A549 (cell line): ENCODE measurements around the gene CCSER1.

Experiments used
- CEBPB ChIP-seq, 2 experiments: fragments of >200 bp in 1 of 2; sonication (Bioruptor Twin) in 1 of 2; formaldehyde crosslinking in 1 of 2; IDR thresholded peaks; 2 replicates each; pipeline ENCODE4 v1.6.1; 2012 to 2016
- JUNB ChIP-seq: fragments of >200 bp; sonication (Bioruptor Twin); formaldehyde crosslinking; IDR thresholded peaks from 2 replicates; pipeline ENCODE4 v1.6.1; 2016
- MYC ChIP-seq: IDR thresholded peaks from 2 replicates; pipeline ENCODE4 v1.6.1; 2012; ENCODE audit warnings: mild to moderate bottlenecking, inconsistent platforms, low read length, improper control_type of control experiment, borderline replicate concordance
- POLR2A ChIP-seq: IDR thresholded peaks from 2 replicates; pipeline ENCODE4 v1.6.1; 2012; ENCODE audit warnings: mild to moderate bottlenecking, low read length
- RAD21 ChIP-seq, 2 experiments: fragments of >200 bp in 1 of 2; sonication (Bioruptor Twin) in 1 of 2; formaldehyde crosslinking in 1 of 2; IDR thresholded peaks in 1 of 2; conservative IDR thresholded peaks in 1 of 2; 2 replicates in 1 of 2; 3 replicates in 1 of 2; pipeline ENCODE4 v1.6.1; 2012 to 2018; ENCODE audit warnings: inconsistent platforms in 1 of 2
- RFX5 ChIP-seq: fragments of 450-650 bp; IDR thresholded peaks from 2 replicates; pipeline ENCODE4 v1.7.1; 2014; ENCODE audit warnings: antibody characterized with exemption, mild to moderate bottlenecking, moderate library complexity
- TF ChIP-seq, protein P1 (sequence below): fragments of >200 bp; sonication (Bioruptor Twin); formaldehyde crosslinking; IDR thresholded peaks from 3 replicates; pipeline ENCODE4 v1.5.1; 2016

DNA sequence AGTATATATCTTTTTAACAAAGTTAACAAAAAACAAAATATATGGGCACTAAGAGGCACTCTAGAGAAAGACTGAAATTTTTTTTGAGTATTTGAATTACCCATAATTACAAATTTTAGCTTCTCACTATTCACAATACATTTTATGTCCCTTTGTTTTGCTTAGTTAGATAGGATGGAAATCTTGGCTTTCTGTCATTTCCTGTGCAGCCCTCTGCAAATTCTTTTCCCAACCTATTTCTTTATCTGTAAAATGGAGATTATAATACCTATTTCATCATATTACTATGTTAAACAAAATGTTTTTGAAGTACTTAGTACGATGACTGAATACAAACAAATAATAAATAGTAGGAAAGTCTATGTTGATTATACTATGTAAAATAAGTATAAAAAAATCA lies 710.0 kb downstream of the CCSER1 start:
- TF ChIP-seq, protein P1, sequence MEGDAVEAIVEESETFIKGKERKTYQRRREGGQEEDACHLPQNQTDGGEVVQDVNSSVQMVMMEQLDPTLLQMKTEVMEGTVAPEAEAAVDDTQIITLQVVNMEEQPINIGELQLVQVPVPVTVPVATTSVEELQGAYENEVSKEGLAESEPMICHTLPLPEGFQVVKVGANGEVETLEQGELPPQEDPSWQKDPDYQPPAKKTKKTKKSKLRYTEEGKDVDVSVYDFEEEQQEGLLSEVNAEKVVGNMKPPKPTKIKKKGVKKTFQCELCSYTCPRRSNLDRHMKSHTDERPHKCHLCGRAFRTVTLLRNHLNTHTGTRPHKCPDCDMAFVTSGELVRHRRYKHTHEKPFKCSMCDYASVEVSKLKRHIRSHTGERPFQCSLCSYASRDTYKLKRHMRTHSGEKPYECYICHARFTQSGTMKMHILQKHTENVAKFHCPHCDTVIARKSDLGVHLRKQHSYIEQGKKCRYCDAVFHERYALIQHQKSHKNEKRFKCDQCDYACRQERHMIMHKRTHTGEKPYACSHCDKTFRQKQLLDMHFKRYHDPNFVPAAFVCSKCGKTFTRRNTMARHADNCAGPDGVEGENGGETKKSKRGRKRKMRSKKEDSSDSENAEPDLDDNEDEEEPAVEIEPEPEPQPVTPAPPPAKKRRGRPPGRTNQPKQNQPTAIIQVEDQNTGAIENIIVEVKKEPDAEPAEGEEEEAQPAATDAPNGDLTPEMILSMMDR = no peak
- TF ChIP-seq RFX5 (no peak), RAD21 (conservative IDR thresholded peaks at IDR 0.05 in 1 of 2, IDR thresholded peaks at IDR 0.05 in 1 of 2) (no peak), CEBPB (IDR thresholded peaks at IDR 0.05) (no peak), POLR2A (no peak), MYC (no peak), JUNB (no peak)
